ENCODE data around the gene CCNY. TPM values are rescaled to one million over a fixed set of nuclear protein-coding genes. Genes with fewer than 3 reads are reported as not detected.
A peak's percentile ranks its signal among the peaks of the same experiment; 100 is the strongest.

The CCNY gene
- total and polyA plus RNA-seq, 2 experiments from 2014 or later: 51.5 to 55.8 TPM

GRCh38 chr10:35348609-35349388 lies 12.5 kb downstream of the CCNY start:
- Histone ChIP-seq H3K79me2 (peaks cover 100% of the 10 kb centered on the region), H3K36me3 (replicated peaks; ENCODE audit: insufficient read depth, low read depth) (no peaks in the 10 kb centered on the region), H2AFZ (no peak overlapping the region), H3K4me3 (no peak overlapping the region), H3K4me2 (peak overlapping the region; percentile 5), H3K27me3 (no peaks in the 10 kb centered on the region), H3K9me3 (ENCODE audit: low read depth) (no peaks in the 10 kb centered on the region), H3K27ac (no peak overlapping the region), H3K9me2 (replicated peaks; ENCODE audit: insufficient read depth) (no peaks in the 10 kb centered on the region), H4K20me1 (ENCODE audit: insufficient read depth, poor library complexity, severe bottlenecking) (peaks cover 74% of the 10 kb centered on the region), H3K4me1 (ENCODE audit: insufficient read depth) (peaks cover 48% of the 10 kb centered on the region)
- no peak for TF ChIP-seq CTCF (IDR thresholded peaks at IDR 0.05; ENCODE audit: poor library complexity)
- TF ChIP-seq EZH2phosphoT487 (IDR thresholded peaks at IDR 0.05; ENCODE audit: low read depth, severe bottlenecking, unreplicated experiment): no peak
- no peak for TF ChIP-seq EZH2 (IDR thresholded peaks at IDR 0.05; ENCODE audit: borderline replicate concordance)
- no peak for DNase-seq (ENCODE audit: low spot score)
- WGBS (ENCODE audit: low lambda C conversion rate, missing lambda C conversion rate): 92% methylated on average over 10 of the region's 10 CpGs

DNA sequence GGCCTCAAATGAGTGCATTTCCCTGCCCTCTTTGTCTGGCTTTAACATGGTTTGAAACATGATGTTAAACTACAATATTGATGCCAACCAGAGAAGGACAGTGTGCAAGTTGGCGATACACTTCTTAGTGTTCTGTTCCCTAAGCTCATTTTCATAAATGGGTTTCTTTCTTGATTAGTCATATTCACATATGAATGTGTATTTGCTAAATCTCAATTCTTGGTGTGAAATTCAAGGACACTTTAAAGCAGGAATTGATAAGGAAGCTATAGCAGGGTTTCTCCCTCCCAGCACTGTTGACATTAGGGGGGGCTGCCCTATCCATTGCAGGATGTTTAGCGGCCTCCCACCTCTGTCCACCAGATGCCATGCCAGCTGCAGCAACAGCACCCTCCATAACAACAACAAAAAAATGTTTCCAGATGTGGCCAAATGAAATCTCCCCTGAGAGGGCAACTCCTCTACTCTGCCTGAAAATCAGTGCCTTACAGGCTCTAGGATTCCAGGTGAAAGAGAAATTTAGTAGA lies 13.1 kb downstream of the CCNY start:
- TF ChIP-seq CTCF (IDR thresholded peaks at IDR 0.05; ENCODE audit: poor library complexity) (no peak), EZH2phosphoT487 (IDR thresholded peaks at IDR 0.05; ENCODE audit: low read depth, severe bottlenecking, unreplicated experiment) (no peak), EZH2 (IDR thresholded peaks at IDR 0.05; ENCODE audit: borderline replicate concordance) (no peak)
- 71% methylated on average over 2 of the region's 2 CpGs for WGBS (ENCODE audit: low lambda C conversion rate, missing lambda C conversion rate)
- Histone ChIP-seq H3K9me2 (replicated peaks; ENCODE audit: insufficient read depth) (no peaks in the 10 kb centered on the region), H3K9me3 (ENCODE audit: low read depth) (no peaks in the 10 kb centered on the region), H3K4me1 (ENCODE audit: insufficient read depth) (peaks cover 48% of the 10 kb centered on the region), H3K27ac (no peak overlapping the region), H3K36me3 (replicated peaks; ENCODE audit: insufficient read depth, low read depth) (no peaks in the 10 kb centered on the region), H2AFZ (no peak overlapping the region), H4K20me1 (ENCODE audit: insufficient read depth, poor library complexity, severe bottlenecking) (peaks cover 71% of the 10 kb centered on the region), H3K27me3 (no peaks in the 10 kb centered on the region), H3K4me2 (no peak overlapping the region), H3K79me2 (peaks cover 100% of the 10 kb centered on the region), H3K4me3 (no peak overlapping the region)
- no peak for DNase-seq (ENCODE audit: low spot score)

GRCh38 chr10:35351021-35351420 lies 14.7 kb downstream of the CCNY start:
- 60% methylated on average over 2 of the region's 2 CpGs for WGBS (ENCODE audit: low lambda C conversion rate, missing lambda C conversion rate)
- no peak overlapping the region for H2AFZ ChIP-seq
- H4K20me1 ChIP-seq (ENCODE audit: insufficient read depth, poor library complexity, severe bottlenecking): peaks cover 71% of the 10 kb centered on the region
- no peaks in the 10 kb centered on the region for H3K9me2 ChIP-seq (replicated peaks; ENCODE audit: insufficient read depth)
- H3K4me1 ChIP-seq (ENCODE audit: insufficient read depth): peaks cover 48% of the 10 kb centered on the region
- no peak overlapping the region for H3K27ac ChIP-seq
- H3K79me2 ChIP-seq: peaks cover 100% of the 10 kb centered on the region
- DNase-seq (ENCODE audit: low spot score): no peak
- no peak overlapping the region for H3K4me3 ChIP-seq
- no peak for TF ChIP-seq EZH2 (IDR thresholded peaks at IDR 0.05; ENCODE audit: borderline replicate concordance)
- TF ChIP-seq EZH2phosphoT487 (IDR thresholded peaks at IDR 0.05; ENCODE audit: low read depth, severe bottlenecking, unreplicated experiment): no peak
- TF ChIP-seq CTCF (IDR thresholded peaks at IDR 0.05; ENCODE audit: poor library complexity): no peak
- H3K9me3 ChIP-seq (ENCODE audit: low read depth): no peaks in the 10 kb centered on the region
- H3K36me3 ChIP-seq (replicated peaks; ENCODE audit: insufficient read depth, low read depth): no peaks in the 10 kb centered on the region
- H3K4me2 ChIP-seq: no peak overlapping the region
- H3K27me3 ChIP-seq: no peaks in the 10 kb centered on the region

Data from hepatocyte (in vitro differentiated cells).